ENCODE results near the gene ALKBH5. TPM values are rescaled to one million over a fixed set of nuclear protein-coding genes. Genes with fewer than 3 reads are reported as not detected.

The ALKBH5 gene
- total and polyA plus RNA-seq, 2 experiments from 2014 or later: 56.6 to 78.3 TPM

- H3K27ac ChIP-seq: no peak overlapping the region
- 92% methylated on average over 8 of the region's 8 CpGs for WGBS (ENCODE audit: low lambda C conversion rate, missing lambda C conversion rate)
- H2AFZ ChIP-seq: no peak overlapping the region
- TF ChIP-seq CTCF (IDR thresholded peaks at IDR 0.05; ENCODE audit: poor library complexity): no peak
- no peak for TF ChIP-seq EZH2 (IDR thresholded peaks at IDR 0.05; ENCODE audit: borderline replicate concordance)
- no peak for TF ChIP-seq EZH2phosphoT487 (IDR thresholded peaks at IDR 0.05; ENCODE audit: low read depth, severe bottlenecking, unreplicated experiment)
- no peaks in the 10 kb centered on the region for H3K27me3 ChIP-seq
- H3K9me2 ChIP-seq (replicated peaks; ENCODE audit: insufficient read depth): no peaks in the 10 kb centered on the region
- no peak overlapping the region for H3K4me3 ChIP-seq
- H3K4me2 ChIP-seq: no peak overlapping the region
- no peaks in the 10 kb centered on the region for H3K36me3 ChIP-seq (replicated peaks; ENCODE audit: insufficient read depth, low read depth)
- DNase-seq (ENCODE audit: low spot score): no peak
- peaks cover 15% of the 10 kb centered on the region for H3K4me1 ChIP-seq (ENCODE audit: insufficient read depth)
- no peaks in the 10 kb centered on the region for H3K79me2 ChIP-seq
- no peaks in the 10 kb centered on the region for H3K9me3 ChIP-seq (ENCODE audit: low read depth)
- H4K20me1 ChIP-seq (ENCODE audit: insufficient read depth, poor library complexity, severe bottlenecking): no peaks in the 10 kb centered on the region
Observed at GRCh38 chr17:18156171-18156975, 27.3 kb upstream of the ALKBH5 start.

- no peak for DNase-seq (ENCODE audit: low spot score)
Observed at GRCh38 chr17:18156976-18157280, 26.7 kb upstream of the ALKBH5 start.

GRCh38 chr17:18157354-18157985 is 26.2 kb upstream of the ALKBH5 start:
- H3K36me3 ChIP-seq (replicated peaks; ENCODE audit: insufficient read depth, low read depth): no peaks in the 10 kb centered on the region
- 79% methylated on average over 20 of the region's 22 CpGs for WGBS (ENCODE audit: low lambda C conversion rate, missing lambda C conversion rate)
- peaks cover 15% of the 10 kb centered on the region for H3K4me1 ChIP-seq (ENCODE audit: insufficient read depth)
- no peaks in the 10 kb centered on the region for H4K20me1 ChIP-seq (ENCODE audit: insufficient read depth, poor library complexity, severe bottlenecking)
- DNase-seq (ENCODE audit: low spot score): no peak
- H2AFZ ChIP-seq: peak overlapping the region; percentile 16
- H3K79me2 ChIP-seq: no peaks in the 10 kb centered on the region
- no peaks in the 10 kb centered on the region for H3K9me2 ChIP-seq (replicated peaks; ENCODE audit: insufficient read depth)
- H3K27me3 ChIP-seq: no peaks in the 10 kb centered on the region
- H3K27ac ChIP-seq: no peak overlapping the region
- TF ChIP-seq EZH2 (IDR thresholded peaks at IDR 0.05; ENCODE audit: borderline replicate concordance) (no peak), EZH2phosphoT487 (IDR thresholded peaks at IDR 0.05; ENCODE audit: low read depth, severe bottlenecking, unreplicated experiment) (no peak), CTCF (IDR thresholded peaks at IDR 0.05; ENCODE audit: poor library complexity) (no peak)
- H3K4me2 ChIP-seq: peak overlapping the region; percentile 86
- no peaks in the 10 kb centered on the region for H3K9me3 ChIP-seq (ENCODE audit: low read depth)
- H3K4me3 ChIP-seq: no peak overlapping the region

More at GRCh38 chr17:18156976-18157280, 26.7 kb upstream of the ALKBH5 start:
- H3K27me3 ChIP-seq: no peaks in the 10 kb centered on the region
- H3K4me1 ChIP-seq (ENCODE audit: insufficient read depth): peaks cover 15% of the 10 kb centered on the region
- H3K4me2 ChIP-seq: no peak overlapping the region
- H2AFZ ChIP-seq: no peak overlapping the region
- H4K20me1 ChIP-seq (ENCODE audit: insufficient read depth, poor library complexity, severe bottlenecking): no peaks in the 10 kb centered on the region
- no peak overlapping the region for H3K27ac ChIP-seq
- no peaks in the 10 kb centered on the region for H3K36me3 ChIP-seq (replicated peaks; ENCODE audit: insufficient read depth, low read depth)
- H3K4me3 ChIP-seq: no peak overlapping the region
- H3K9me2 ChIP-seq (replicated peaks; ENCODE audit: insufficient read depth): no peaks in the 10 kb centered on the region
- no peak for TF ChIP-seq EZH2 (IDR thresholded peaks at IDR 0.05; ENCODE audit: borderline replicate concordance)
- no peak for TF ChIP-seq EZH2phosphoT487 (IDR thresholded peaks at IDR 0.05; ENCODE audit: low read depth, severe bottlenecking, unreplicated experiment)
- TF ChIP-seq CTCF (IDR thresholded peaks at IDR 0.05; ENCODE audit: poor library complexity): no peak
- 93% methylated on average over 9 of the region's 10 CpGs for WGBS (ENCODE audit: low lambda C conversion rate, missing lambda C conversion rate)
- no peaks in the 10 kb centered on the region for H3K79me2 ChIP-seq
- H3K9me3 ChIP-seq (ENCODE audit: low read depth): no peaks in the 10 kb centered on the region
